HuH-7 (cell line): Measurements from ENCODE around the gene CEP70.
"Not testable (repeated sequence)": the region's sequence is repeated elsewhere in the genome, so short reads cannot be mapped to it uniquely, and the experiment has no call there.

Experiments
- DNase-seq: peaks from one replicate; pipeline ENCODE4 v3.0.0; 2011; ENCODE audit warnings: low spot score

Gene CEP70

GRCh38 chr3:138470687-138471086, 123.4 kb downstream of the CEP70 start:
- no peak for DNase-seq

- DNase-seq: no peak
Measured at GRCh38 chr3:138469874-138470273, 124.2 kb downstream of the CEP70 start.

- DNase-seq: no peak
Measured at GRCh38 chr3:138468886-138469285, 125.2 kb downstream of the CEP70 start.

GRCh38 chr3:138468451-138468850, 125.6 kb downstream of the CEP70 start:
- no peak for DNase-seq

- DNase-seq: no peak
Measured at GRCh38 chr3:138467931-138468330, 126.1 kb downstream of the CEP70 start.

GRCh38 chr3:138465925-138466324, 128.1 kb downstream of the CEP70 start:
- DNase-seq: no peak

- DNase-seq: no peak
Measured at GRCh38 chr3:138465451-138465850, 128.6 kb downstream of the CEP70 start.

GRCh38 chr3:138464491-138464860, 129.6 kb downstream of the CEP70 start:
- DNase-seq: no peak

GRCh38 chr3:138463724-138464490, 130.2 kb downstream of the CEP70 start:
- no peak for DNase-seq

GRCh38 chr3:138461896-138462295, 132.2 kb downstream of the CEP70 start:
- DNase-seq: no peak

- no peak for DNase-seq
Measured at GRCh38 chr3:138461246-138461645, 132.8 kb downstream of the CEP70 start.

- DNase-seq: no peak
Measured at GRCh38 chr3:138460536-138461205, 133.4 kb downstream of the CEP70 start.

GRCh38 chr3:138459619-138460535, 134.2 kb downstream of the CEP70 start:
- DNase-seq: no peak

GRCh38 chr3:138458774-138459499, 135.1 kb downstream of the CEP70 start:
- DNase-seq: no peak

- DNase-seq: no peak
Measured at GRCh38 chr3:138457863-138458735, 136.0 kb downstream of the CEP70 start.

- DNase-seq: no peak
Measured at GRCh38 chr3:138456961-138457862, 136.8 kb downstream of the CEP70 start.

- no peak for DNase-seq
Measured at GRCh38 chr3:138455801-138456716, 138.0 kb downstream of the CEP70 start.

- not testable (repeated sequence) for DNase-seq
Measured at GRCh38 chr3:138453940-138454339, 140.1 kb downstream of the CEP70 start.

GRCh38 chr3:138452436-138452835, 141.6 kb downstream of the CEP70 start:
- DNase-seq: no peak
